HS-5 (cell line): ENCODE data around the gene AMBRA1.
"Not testable (repeated sequence)": the region's sequence is repeated elsewhere in the genome, so short reads cannot be mapped to it uniquely, and the experiment has no call there.

ENCODE experiments used
- DNase-seq: peaks from one replicate; pipeline ENCODE4 v3.0.0-alpha.2; 2012; ENCODE audit warnings: low read depth

The AMBRA1 gene

DNA sequence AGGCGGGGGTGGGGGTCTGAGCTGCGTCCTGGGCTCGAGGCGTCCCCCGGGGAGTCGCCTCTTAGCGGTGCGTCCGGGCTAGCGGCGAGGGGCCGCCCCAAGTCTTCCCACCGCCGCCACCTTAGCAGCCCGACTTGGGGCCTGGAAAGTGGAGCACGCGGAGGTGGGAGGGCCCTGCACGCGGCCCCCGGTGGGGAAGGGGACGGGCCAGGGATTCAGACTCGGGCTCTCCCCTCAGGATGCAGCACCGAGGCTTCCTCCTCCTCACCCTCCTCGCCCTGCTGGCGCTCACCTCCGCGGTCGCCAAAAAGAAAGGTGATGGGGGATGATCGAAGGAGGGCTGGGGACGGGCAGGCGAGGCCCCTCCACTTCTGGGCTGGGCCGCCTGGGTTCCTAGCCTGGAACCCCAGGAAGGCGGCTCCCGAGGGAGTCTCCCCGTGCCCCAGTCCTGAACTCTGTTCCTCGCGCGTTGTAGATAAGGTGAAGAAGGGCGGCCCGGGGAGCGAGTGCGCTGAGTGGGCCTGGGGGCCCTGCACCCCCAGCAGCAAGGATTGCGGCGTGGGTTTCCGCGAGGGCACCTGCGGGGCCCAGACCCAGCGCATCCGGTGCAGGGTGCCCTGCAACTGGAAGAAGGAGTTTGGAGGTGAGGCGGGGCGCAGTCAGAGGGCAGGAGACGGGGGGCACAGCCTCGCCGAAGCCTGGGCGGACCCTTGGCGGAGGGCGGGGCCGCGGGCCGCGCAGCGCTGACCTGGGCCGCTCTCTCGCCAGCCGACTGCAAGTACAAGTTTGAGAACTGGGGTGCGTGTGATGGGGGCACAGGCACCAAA is 211.8 kb downstream of the AMBRA1 start:
- no peak for DNase-seq

DNA sequence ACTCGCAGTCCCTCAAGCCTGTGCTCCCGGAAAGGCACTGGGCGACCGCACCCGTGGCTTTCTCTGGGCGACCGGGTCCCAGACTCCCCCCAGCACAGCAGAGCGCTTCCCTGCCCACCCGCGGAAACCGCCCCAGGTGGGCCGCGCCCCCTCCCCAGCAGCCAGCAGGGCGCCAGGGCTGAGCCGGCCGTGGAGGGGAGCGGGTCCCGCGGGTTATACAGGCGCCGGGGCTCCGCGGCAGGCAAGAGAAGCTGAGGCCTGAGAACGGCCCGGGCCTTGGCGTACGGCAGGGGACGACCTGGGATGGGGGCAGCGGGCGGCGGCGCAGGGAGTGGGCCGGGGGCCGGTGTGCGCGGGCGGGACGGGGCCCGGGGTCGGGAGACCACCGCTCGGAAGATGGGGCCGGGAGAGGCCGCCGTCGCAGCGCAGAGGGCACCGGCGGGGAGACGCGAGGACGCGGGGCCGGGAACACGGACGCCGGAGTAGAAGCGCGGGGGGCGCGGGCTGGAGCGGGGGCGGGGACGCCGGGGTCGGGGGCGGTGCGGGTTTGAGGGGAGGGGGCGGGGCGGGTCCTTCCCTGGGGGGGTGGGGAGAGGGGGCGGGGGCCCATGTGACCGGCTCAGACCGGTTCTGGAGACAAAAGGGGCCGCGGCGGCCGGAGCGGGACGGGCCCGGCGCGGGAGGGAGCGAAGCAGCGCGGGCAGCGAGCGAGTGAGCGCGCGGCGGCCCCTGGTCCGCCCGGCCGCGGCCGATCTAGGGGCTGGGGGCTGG is 212.6 kb downstream of the AMBRA1 start, which contains the start of gene MDK:
Gene MDK (plus strand): TSS at position 622 of the 771 bp plus-strand sequence. CDS start 389 bp downstream, outside the sequence.
- DNase-seq = no peak

DNA sequence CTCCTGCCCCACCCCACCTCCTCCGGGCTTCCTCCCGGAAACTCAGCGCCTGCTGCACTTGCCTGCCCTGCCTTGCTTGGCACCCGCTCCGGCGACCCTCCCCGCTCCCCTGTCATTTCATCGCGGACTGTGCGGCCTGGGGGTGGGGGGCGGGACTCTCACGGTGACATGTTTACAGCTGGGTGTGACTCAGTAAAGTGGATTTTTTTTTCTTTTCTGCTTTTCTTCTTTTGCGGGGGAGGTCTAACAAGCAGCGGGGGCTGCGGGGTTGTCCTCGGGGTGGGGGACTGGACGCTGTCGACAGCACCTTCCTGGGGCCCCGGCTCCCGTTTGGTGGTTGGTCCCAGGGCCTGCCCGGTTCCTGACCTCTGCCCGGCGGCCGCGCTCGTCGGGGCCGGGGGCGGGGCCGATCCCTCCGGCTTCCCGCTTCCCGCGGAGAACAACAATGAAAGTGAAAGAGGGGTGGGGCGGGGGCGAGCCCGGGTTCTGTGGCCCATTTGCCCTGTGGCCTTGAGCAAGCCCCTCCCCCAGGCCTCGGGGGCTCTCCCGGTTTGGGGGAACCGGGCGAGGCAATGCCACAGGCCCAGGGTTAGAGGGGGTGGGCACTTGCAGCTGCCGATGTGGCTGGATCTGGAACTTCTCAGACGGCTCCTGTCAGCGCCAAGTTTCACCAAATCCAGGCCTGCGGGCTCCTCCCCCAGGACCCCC is 213.3 kb downstream of the AMBRA1 start:
- no peak for DNase-seq

DNA sequence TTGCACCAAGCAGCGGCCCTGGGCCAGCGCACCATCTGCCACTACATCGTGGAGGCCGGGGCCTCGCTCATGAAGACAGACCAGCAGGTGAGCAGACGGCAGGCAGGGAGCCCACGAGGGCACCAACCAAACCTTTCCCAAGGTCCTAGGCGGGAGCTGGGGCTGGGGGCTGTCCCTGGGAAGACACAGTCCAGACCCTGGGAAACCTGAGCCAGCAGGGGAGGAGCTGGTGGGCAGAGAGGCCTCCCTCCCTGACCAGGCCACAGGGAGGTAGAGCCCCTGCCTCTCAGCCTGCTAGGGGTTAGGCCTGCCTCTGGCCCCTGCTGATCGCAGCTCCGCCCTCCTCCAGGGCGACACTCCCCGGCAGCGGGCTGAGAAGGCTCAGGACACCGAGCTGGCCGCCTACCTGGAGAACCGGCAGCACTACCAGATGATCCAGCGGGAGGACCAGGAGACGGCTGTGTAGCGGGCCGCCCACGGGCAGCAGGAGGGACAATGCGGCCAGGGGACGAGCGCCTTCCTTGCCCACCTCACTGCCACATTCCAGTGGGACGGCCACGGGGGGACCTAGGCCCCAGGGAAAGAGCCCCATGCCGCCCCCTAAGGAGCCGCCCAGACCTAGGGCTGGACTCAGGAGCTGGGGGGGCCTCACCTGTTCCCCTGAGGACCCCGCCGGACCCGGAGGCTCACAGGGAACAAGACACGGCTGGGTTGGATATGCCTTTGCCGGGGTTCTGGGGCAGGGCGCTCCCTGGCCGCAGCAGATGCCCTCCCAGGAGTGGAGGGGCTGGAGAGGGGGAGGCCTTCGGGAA is 214.1 kb downstream of the AMBRA1 start:
- not testable (repeated sequence) for DNase-seq

DNA sequence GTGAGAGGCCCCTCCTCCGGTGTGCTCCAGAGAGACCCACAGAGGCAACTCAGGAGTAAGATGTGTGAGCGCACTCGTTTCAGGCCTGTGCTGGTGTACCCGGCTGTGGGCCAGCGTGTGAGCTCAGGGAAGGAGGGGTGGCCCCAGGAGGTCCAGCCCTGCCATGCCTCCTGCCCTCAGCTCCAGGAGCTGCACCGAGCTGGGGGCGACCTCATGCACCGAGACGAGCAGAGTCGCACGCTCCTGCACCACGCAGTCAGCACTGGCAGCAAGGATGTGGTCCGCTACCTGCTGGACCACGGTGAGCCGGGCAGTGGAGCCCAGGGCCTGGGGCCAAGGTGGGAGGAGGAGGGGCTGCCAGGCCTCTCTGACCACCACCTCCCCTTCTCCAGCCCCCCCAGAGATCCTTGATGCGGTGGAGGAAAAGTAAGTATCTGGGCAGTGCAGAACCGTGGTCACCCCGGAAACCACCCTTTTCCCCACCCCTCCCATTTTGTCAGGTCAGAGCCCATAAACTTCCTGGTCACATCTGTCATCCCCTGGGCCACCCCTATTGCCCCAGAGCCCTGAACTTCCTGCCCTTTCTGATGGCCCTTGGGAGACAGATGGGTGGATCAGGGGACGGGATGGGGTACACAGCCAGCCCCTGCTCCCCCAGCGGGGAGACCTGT is 214.9 kb downstream of the AMBRA1 start:
- DNase-seq = no peak

DNA sequence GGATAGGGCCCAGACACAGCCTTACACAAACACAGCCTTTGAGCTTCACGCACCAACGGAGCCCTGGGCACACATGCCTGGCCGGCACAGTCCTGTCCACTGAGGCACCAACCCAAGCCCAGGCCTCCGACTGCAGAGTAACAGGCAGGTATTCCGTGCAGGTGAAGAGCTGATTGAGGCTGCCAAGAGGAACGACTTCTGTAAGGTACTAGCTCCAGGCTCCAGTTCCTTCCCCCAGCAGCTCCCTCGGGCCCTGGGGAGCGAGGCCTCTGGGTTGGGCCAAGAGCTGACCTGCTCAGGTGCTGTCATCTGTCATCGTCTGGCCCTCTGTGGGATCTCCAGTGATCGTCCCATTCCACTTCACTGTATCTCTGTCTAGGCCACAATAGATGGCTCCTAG is 215.5 kb downstream of the AMBRA1 start:
- no peak for DNase-seq

DNA sequence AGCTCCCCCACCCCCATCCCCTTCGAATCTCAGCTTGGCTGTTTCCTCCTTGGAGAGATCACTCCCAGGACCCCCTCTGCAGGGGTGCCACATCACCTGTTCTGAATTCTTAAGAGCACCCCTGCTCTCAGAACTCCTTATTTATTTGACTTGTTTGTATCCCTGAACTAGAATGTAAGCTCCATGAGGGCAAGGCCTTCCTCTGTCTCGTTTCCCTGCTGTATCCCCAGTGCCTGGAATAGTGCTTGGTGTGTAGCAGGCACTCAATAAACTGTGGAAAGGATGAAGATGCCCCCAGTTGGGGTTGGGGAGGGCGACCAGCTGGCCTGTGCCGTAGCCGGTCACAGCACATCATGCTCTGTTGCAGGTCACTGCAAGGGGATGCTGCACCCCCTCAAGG is 216.0 kb downstream of the AMBRA1 start:
- no peak for DNase-seq

DNA sequence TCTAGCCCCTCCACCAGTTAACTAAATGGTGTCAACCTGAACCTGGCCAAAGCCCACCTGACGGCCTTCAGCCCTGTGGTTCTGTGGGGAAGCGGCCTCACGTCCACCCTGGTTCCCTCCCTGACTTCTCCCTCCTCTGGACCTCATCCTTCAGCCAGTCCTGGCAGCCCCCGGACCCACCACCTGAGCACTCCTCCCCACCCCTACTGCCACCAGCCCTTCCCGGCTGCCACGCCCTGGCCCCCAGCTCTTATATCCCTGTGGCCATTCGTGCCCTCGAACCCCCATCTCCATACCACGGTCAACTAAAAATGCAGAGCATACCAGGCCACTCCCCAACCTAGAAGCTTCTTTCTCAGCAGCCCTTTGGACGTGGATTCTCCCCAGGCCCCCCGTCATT is 216.5 kb downstream of the AMBRA1 start:
- no peak for DNase-seq

DNA sequence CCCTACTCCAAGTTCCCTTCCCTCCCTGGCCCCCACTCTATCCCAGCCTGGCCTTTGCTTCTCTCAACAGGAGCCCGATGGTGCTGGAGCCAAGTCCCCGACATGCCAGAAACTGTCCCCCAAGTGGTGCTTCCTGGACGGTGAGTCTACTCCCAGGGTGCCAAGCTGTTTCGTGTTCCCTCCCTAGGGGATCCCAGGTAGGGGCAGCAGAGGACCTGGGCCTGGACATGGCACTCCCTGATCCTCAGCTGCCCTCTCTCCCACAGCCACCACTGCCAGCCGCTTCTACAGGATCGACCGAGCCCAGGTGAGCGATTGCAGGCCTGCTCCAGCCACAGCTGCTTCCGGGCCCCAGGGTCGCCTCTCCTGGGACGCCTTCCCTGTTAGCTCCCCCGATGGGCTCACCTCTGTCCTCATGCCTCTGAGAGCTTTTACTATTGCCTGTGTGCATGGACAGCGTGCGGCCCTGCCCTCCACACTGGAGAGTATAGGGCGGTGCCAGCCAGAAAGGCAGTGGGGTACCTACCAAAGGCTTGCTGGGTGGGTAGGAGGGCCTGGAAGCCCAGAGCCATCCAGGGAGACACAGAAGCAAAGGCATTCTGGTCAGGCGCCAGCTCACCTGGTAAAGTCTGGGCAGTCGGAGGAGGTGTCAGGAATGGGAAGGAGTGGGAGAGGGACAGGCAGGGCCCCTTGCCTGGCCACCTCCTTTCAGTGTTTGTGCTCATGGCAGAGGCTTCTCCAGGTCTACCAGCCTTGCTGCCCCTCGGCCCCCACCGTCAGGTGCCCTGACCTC is 217.4 kb downstream of the AMBRA1 start:
- no peak for DNase-seq

DNA sequence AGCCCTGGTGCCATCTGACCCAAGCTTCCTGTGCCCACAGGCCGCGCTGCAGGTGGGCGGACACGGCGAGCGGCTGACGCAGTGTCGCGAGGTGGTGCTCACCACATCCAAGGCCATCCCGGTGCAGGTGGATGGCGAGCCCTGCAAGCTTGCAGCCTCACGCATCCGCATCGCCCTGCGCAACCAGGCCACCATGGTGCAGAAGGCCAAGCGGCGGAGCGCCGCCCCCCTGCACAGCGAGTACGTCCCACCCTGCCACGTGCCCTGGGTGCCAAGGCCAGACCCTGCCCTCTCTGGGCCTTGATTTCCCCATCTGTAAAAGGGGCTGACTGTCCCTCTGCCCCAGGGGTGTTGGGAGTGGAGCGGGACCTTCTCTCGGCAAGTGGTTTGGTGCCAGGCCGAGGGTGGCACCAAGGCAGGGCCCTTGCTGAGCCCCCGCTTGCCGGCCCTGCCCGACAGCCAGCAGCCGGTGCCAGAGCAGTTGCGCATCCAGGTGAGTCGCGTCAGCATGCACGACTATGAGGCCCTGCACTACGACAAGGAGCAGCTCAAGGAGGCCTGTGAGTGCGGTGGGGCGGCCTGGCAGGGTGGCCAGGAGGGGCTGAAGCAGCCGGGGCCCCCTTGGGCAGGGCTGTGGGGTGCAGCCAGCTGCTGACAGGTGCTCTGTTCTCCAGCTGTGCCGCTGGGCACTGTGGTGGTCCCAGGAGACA is 218.3 kb downstream of the AMBRA1 start:
- DNase-seq = no peak

DNA sequence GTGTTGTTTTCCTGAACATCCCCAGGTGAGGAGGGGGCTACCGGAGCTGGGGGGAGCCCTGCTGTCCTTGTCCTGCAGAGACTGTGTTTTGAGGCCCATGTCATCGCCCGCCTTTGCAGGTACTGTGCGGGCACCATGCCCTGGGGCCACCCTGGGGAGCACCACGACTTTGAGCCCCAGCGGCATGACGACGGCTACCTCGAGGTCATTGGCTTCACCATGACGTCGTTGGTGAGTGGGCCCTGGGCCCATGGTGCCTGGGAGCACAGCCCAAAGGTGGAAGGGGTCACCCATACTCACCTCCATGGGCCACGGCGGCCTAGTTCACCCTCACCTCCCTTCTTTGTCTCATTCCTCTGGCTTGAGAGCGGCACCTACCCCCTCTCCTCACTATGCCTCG is 219.0 kb downstream of the AMBRA1 start:
- no peak for DNase-seq

DNA sequence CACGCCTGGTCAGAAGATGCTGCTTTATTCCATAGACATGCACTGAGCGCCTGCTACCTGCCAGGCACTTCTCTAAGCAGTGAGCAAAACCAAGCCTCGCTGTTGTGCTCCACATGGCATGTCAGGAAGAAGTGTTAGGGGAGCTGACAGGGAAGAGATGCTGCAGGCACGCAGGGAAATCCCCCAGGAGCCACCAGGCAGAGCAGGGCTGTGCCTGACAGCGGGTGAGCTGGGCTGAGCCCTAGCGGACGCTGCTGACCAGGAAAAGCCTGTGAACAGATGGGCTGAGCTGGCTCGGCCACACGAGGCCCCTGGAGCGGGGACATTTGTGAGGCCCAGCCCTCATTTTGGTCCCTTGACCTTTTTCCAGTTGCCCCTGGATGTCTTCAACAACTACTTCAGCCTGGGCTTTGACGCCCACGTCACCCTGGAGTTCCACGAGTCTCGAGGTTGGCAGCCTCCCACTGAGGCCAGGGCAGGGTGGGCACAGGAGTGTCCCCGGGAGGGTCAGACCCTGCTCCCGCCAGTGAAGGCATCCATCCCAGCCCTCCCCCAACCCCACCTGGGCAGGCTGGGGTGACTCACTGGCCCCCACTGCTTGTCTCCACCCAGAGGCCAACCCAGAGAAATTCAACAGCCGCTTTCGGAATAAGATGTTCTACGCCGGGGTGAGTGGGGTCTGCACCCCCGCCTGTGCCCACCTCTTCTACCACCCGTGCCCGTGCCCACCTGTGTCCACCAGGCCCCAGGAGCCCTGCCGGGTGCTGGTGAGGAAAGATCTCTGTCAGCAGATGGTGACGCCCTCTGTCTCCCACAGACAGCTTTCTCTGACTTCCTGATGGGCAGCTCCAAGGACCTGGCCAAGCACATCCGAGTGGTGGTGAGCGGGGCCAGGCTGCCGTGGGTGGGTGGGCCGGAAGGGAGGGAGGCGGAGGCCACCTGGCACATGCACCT is 219.8 kb downstream of the AMBRA1 start:
- no peak for DNase-seq

DNA sequence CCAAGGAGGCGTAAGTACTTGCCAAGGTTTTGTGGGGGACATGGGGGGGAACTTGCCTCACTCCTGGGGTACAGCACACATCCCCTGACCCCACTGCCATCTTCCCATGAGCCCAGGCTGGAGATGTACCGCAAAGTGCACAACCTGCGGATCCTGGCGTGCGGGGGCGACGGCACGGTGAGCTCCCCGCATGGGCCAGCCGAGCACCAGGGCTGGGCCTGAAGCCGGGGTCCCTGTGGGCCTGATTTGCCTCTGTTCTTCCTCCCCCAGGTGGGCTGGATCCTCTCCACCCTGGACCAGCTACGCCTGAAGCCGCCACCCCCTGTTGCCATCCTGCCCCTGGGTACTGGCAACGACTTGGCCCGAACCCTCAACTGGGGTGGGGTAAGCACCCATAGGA is 221.3 kb downstream of the AMBRA1 start:
- DNase-seq = not testable (repeated sequence)

DNA sequence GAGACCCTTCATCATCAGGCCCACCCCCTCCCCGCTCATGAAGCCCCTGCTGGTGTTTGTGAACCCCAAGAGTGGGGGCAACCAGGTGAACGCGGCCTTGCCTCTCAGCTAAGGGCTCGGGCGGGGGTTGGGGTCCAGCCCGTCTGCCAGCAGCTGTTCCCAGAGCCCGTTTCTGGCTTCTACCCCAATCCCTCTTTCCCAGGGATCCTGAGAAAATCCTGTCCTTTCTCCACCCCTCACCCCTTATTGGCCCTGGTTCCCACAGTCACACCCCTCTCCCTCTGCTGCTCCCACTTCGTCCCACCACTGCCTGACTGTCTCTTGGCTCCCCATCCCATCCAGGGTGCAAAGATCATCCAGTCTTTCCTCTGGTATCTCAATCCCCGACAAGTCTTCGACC is 221.7 kb downstream of the AMBRA1 start:
- DNase-seq = no peak

DNA sequence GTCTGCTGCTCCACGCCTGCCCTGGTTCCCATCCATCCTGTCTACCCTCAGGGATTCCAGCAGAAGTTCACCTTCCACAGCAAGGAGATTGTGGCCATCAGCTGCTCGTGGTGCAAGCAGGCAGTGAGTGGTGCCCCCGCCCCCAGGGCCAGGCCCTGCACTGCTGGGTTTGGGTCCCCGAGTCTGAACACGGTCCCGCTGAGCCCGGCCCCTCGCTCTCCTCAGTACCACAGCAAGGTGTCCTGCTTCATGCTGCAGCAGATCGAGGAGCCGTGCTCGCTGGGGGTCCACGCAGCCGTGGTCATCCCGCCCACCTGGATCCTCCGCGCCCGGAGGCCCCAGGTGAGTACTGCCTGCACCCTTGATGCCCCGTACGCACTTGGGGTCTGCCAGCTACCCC is 222.6 kb downstream of the AMBRA1 start:
- not testable (repeated sequence) for DNase-seq

DNA sequence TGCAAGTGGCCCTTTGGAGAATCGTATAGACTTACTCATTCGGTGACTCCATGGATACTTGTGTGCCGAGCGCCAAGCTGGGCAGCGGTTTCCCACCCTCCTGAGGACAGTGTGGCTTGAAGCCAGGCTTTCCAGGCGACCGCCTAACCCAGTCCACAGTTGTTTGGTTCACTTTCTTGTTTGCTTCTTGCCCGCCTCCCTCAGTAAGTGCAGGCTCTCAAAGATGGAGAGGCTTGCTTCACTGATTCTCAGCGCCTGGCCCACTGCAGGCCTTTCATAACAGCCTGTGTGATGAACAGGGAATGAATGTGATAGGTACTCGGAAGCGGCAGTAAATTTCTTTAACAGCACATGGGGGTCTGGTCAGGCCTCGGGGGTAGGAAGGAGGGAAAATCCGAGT is 223.6 kb downstream of the AMBRA1 start:
- DNase-seq = no peak

DNA sequence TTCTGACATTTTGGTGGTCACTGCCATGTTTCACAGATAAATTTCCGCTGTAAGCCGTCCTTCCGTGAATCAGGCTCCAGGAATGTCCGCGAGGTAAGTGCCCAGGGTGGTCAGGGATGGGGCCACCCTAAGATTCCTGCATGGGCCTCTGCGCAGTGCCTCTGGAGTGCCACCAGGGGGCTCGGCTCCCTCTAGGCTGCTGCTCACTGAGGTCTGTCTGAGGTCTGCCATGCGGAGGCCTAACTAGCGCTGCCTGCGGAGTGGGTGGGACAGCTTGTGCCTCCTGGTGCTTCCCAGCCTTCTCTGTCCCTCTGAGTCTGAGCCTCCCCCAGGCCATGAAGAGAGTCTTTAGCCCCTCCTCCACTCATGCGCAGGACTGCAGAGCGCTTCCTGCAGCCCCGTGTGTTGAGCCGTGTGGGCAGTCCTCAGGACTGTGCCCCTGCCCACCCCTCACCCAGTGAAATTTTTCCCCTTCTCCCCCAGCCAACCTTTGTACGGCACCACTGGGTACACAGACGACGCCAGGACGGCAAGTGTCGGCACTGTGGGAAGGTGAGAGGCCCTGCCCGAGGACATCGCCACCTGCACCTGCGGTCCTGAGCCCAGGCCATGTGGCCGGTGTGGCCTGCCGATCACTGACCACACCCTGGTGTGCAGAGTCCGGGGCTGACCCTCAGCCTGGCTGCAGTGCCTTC is 224.2 kb downstream of the AMBRA1 start:
- no peak for DNase-seq

DNA sequence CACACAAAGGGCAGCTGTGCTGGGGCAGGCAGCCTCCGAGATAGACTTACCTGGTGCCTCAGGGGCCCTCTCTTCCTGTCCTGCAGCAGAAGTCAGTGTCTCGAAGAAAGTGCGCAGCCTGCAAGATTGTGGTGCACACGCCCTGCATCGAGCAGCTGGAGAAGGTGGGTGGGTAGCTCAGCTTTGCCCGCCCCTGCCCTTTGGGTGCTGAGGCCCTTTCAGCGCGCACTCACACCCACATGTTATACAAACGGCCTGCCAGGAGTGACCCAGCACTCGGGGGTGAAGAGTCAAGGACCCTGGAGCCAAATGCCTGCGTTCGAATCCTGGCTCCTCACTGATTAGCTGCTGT is 225.9 kb downstream of the AMBRA1 start:
- DNase-seq = no peak
